Spleen (tissue), 11 donors: ENCODE data around the gene TMED7. TPM values are rescaled to one million over a fixed set of nuclear protein-coding genes. Genes with fewer than 3 reads are reported as not detected.

Experiments used
- DNase-seq: peaks from one replicate; pipeline ENCODE4 v3.0.0-alpha.2; 2020
- H3K27ac ChIP-seq, 8 donors: fragments of 200-600 bp; sonication (generic) in 7 of 8; 1 replicate in 4 of 8; 2 replicates in 4 of 8; pipeline versions ENCODE4 v1.5.0 to v1.8.0; 2016 to 2021; ENCODE audit warnings: inconsistent platforms in 4 of 8, mild to moderate bottlenecking in 4 of 8, moderate library complexity in 1 of 8
- H3K27me3 ChIP-seq, 7 donors: fragments of 200-600 bp; sonication (generic) in 6 of 7; replicated peaks in 1 of 7; 1 replicate in 4 of 7; 2 replicates in 3 of 7; pipeline versions ENCODE4 v1.5.0 to v1.8.0; 2016 to 2021; ENCODE audit warnings: inconsistent platforms in 3 of 7, mild to moderate bottlenecking in 1 of 7
- H3K36me3 ChIP-seq, 6 donors: fragments of 200-600 bp; sonication (generic) in 5 of 6; 1 replicate in 4 of 6; 2 replicates in 2 of 6; pipeline versions ENCODE4 v1.5.0 to v1.8.0; 2016 to 2021; ENCODE audit warnings: inconsistent platforms in 2 of 6
- H3K4me1 ChIP-seq, 6 donors: fragments of 200-600 bp; sonication (generic) in 5 of 6; 1 replicate in 3 of 6; 2 replicates in 3 of 6; pipeline versions ENCODE4 v1.5.0 to v1.8.0; 2016 to 2021; ENCODE audit warnings: inconsistent platforms in 3 of 6
- H3K4me3 ChIP-seq, 8 donors: fragments of 200-600 bp; sonication (generic) in 7 of 8; 1 replicate in 4 of 8; 2 replicates in 4 of 8; pipeline versions ENCODE4 v1.5.0 to v1.8.0; 2016 to 2021; ENCODE audit warnings: inconsistent platforms in 4 of 8, mild to moderate bottlenecking in 4 of 8, moderate library complexity in 2 of 8
- H3K9me3 ChIP-seq, 8 donors: fragments of 200-600 bp; sonication (generic) in 7 of 8; 1 replicate in 4 of 8; 2 replicates in 4 of 8; pipeline versions ENCODE4 v1.5.0 to v1.8.0; 2016 to 2021; ENCODE audit warnings: inconsistent platforms in 4 of 8
- POLR2A ChIP-seq, 3 donors: fragments of 450-650 bp; IDR thresholded peaks; one replicate each; pipeline ENCODE4 v1.5.1; 2017; ENCODE audit warnings: antibody characterized with exemption in 3 of 3, mild to moderate bottlenecking in 1 of 3
- POLR2AphosphoS5 ChIP-seq, 3 donors: sonication (generic); formaldehyde crosslinking; IDR thresholded peaks; one replicate each; pipeline ENCODE4 v1.5.1; 2017; ENCODE audit warnings: antibody characterized with exemption in 3 of 3
- WGBS, 5 donors: extraction: QIAGEN DNeasy Blood & Tissue Kit in 3 of 5; methylation state at CpG; one replicate each; pipeline versions ENCODE4 v1.1.5 to v1.1.7; 2013 to 2018; 5-methylcytosine and 5-hydroxymethylcytosine counted together
- intact Hi-C: fragments of 100-400 bp; cut with DNase I; formaldehyde crosslinking; loops from one replicate; pipeline ENCODE4 v1.15.0; 2023; ENCODE audit warnings: low total_unique reads
- polyA plus RNA-seq, 3 donors: library from polyadenylated mRNA; stranded (reverse); fragments of 200-250 nt; gene quantifications; one replicate each; pipeline ENCODE4 v1.2.1, GENCODE V29; 2013
- total RNA-seq, 7 donors: library from RNA; depleted of rRNA in 3 of 7; stranded (reverse); fragments of >200 nt in 3 of 7; fragmentation: NEBNext Ultra II Directional in 4 of 7; extraction: Animal tissue kit (Norgen Biotek cat#: 25700) in 4 of 7; gene quantifications; one replicate each; pipeline versions ENCODE4 v1.1.0 to v1.2.1, GENCODE V29; 2016 to 2021
- TF ChIP-seq, protein P1 (sequence below), 11 experiments: fragments of 200-600 bp in 7 of 11; fragments of 450-650 bp in 4 of 11; sonication (generic) in 4 of 11; IDR thresholded peaks in 8 of 11; conservative IDR thresholded peaks in 3 of 11; 1 replicate in 7 of 11; 2 replicates in 4 of 11; pipeline versions ENCODE4 v1.4.0 to v1.8.0; 2016 to 2021; ENCODE audit warnings: antibody characterized with exemption in 11 of 11, inconsistent platforms in 4 of 11, mild to moderate bottlenecking in 1 of 11
- donor health status: healthy with polysubstance abuse.
- donor health status: DM: no; HTN: no; CAD: no; lungs with moderate emphysema.
- donor health status: DM: no; HTN: no; CAD: no.
- donor health status: Bipolar disorder and iron deficiency.
- donor health status: healthy.
- donor health status: DM: no; HTN: no; CAD: no.
- donor health status: DM: yes; HTN: yes; CAD: no.

Gene TMED7
- total and polyA plus RNA-seq, 10 donors, result 8.4 to 70.9 (median 64.6) TPM

- WGBS, 5 donors, result 81 to 91% (median 86%) methylated on average over 1 of the region's 1 CpG
- intact Hi-C loops, result no loop called here
- no peaks in the 10 kb centered on the region for H3K36me3 ChIP-seq
- H3K4me1 ChIP-seq, result no peaks in the 10 kb centered on the region
- H3K9me3 ChIP-seq, result no peaks in the 10 kb centered on the region
- TF ChIP-seq POLR2AphosphoS5 (IDR thresholded peaks at IDR 0.05), result no peak
- TF ChIP-seq POLR2A (IDR thresholded peaks at IDR 0.05), result no peak
- TF ChIP-seq, protein P1, sequence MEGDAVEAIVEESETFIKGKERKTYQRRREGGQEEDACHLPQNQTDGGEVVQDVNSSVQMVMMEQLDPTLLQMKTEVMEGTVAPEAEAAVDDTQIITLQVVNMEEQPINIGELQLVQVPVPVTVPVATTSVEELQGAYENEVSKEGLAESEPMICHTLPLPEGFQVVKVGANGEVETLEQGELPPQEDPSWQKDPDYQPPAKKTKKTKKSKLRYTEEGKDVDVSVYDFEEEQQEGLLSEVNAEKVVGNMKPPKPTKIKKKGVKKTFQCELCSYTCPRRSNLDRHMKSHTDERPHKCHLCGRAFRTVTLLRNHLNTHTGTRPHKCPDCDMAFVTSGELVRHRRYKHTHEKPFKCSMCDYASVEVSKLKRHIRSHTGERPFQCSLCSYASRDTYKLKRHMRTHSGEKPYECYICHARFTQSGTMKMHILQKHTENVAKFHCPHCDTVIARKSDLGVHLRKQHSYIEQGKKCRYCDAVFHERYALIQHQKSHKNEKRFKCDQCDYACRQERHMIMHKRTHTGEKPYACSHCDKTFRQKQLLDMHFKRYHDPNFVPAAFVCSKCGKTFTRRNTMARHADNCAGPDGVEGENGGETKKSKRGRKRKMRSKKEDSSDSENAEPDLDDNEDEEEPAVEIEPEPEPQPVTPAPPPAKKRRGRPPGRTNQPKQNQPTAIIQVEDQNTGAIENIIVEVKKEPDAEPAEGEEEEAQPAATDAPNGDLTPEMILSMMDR (IDR thresholded peaks at IDR 0.05 in 8 of 11, conservative IDR thresholded peaks at IDR 0.05 in 3 of 11), result no peak
- no peak overlapping the region for H3K4me3 ChIP-seq
- H3K27ac ChIP-seq, result no peak overlapping the region
- no peaks in the 10 kb centered on the region for H3K27me3 ChIP-seq
- no peak for DNase-seq
These were observed 57.2 kb downstream of the TMED7 start for GRCh38 chr5:115568668-115569067.

DNA sequence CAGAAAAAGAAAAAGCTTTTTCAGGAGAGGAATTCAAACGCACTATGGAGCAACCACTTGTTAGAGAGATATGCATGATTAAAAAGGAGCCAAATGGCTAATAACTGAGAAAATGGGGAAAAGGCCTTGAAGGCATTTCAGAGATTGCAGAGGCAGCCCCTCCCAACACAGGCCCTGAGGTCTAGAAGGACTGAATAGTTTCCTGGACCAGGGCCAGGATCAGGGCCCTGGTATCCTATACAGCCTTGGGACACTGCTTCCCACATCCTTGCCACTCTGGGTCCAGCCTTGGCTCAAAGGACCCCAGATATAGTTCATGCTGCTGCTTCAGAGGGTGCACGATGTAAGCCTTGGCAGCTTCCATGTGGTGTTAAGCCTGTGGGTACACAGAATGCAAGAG is 60.6 kb downstream of the TMED7 start:
- Histone ChIP-seq H3K4me1 (no peaks in the 10 kb centered on the region), H3K4me3 (no peak overlapping the region), H3K36me3 (no peaks in the 10 kb centered on the region), H3K27ac (no peak overlapping the region), H3K9me3 (no peaks in the 10 kb centered on the region), H3K27me3 (no peaks in the 10 kb centered on the region)
- TF ChIP-seq, protein P1 (IDR thresholded peaks at IDR 0.05 in 8 of 11, conservative IDR thresholded peaks at IDR 0.05 in 3 of 11), result no peak
- no peak for TF ChIP-seq POLR2A (IDR thresholded peaks at IDR 0.05)
- no peak for TF ChIP-seq POLR2AphosphoS5 (IDR thresholded peaks at IDR 0.05)
- intact Hi-C loops, result no loop called here
- 72 to 86% (median 79%) methylated on average over 1 to 2 of the region's 2 CpGs for WGBS, 5 donors
- DNase-seq, result no peak

Other genes starting within 250 kb of the TMED7 start
- gene FEM1C, start 81.3 kb downstream of the TMED7 start, total RNA-seq, result 10 to 100 TPM; 15.1 to 22.7 (median 18.3) TPM
- gene FEM1C, start 81.3 kb downstream of the TMED7 start, polyA plus RNA-seq, result 1 to 10 TPM; 3.1 to 5.0 (median 3.8) TPM
- 1 to 10 TPM; 5.1 to 9.2 (median 7.9) TPM for gene TICAM2, start 23.6 kb downstream of the TMED7 start, total RNA-seq
- 1 to 10 TPM; 2.9 to 4.2 (median 2.9) TPM for gene TICAM2, start 23.6 kb downstream of the TMED7 start, polyA plus RNA-seq
- 10 to 100 TPM in 1 of 7 donors, 1 to 10 TPM in 6; 1.4 to 11.1 (median 2.5) TPM for gene CDO1, start 190.6 kb upstream of the TMED7 start, total RNA-seq
- gene CDO1, start 190.6 kb upstream of the TMED7 start, polyA plus RNA-seq, result 1 to 10 TPM; 1.4 to 2.0 (median 1.5) TPM
- gene ATG12, start 215.5 kb upstream of the TMED7 start, total RNA-seq, result 10 to 100 TPM; 40.1 to 90.4 (median 53.7) TPM
- gene ATG12, start 215.5 kb upstream of the TMED7 start, polyA plus RNA-seq, result 10 to 100 TPM; 30.6 to 36.4 (median 34.5) TPM
- gene AP3S1, start 215.9 kb upstream of the TMED7 start, total RNA-seq, result 100 to 1,000 TPM in 1 of 7 donors, 10 to 100 TPM in 6; 56.4 to 190 (median 63.3) TPM
- 10 to 100 TPM; 42.0 to 64.7 (median 60.1) TPM for gene AP3S1, start 215.9 kb upstream of the TMED7 start, polyA plus RNA-seq